ENCODE results near the gene PWWP2B.

Gene PWWP2B

GRCh38 chr10:132462463-132463332 is 65.7 kb downstream of the PWWP2B start:
- DNase-seq, result no peak

GRCh38 chr10:132463333-132464255 is 66.6 kb downstream of the PWWP2B start:
- no peak for DNase-seq

GRCh38 chr10:132464256-132465192 is 67.5 kb downstream of the PWWP2B start:
- no peak for DNase-seq

- no peak for DNase-seq
Measured at GRCh38 chr10:132465193-132465888, 68.3 kb downstream of the PWWP2B start.

GRCh38 chr10:132465889-132466519 is 69.0 kb downstream of the PWWP2B start:
- DNase-seq, result no peak

- DNase-seq, result no peak
Measured at GRCh38 chr10:132466520-132467463, 69.8 kb downstream of the PWWP2B start.
